ENCODE results near the gene GIT1. TPM values are rescaled to one million over a fixed set of nuclear protein-coding genes. Genes with fewer than 3 reads are reported as not detected.
A peak's percentile ranks its signal among the peaks of the same experiment; 100 is the strongest.

GIT1 gene
- total RNA-seq, 6 experiments from 2014 or later: 24.1 to 29.7 (median 28.7) TPM

DNA sequence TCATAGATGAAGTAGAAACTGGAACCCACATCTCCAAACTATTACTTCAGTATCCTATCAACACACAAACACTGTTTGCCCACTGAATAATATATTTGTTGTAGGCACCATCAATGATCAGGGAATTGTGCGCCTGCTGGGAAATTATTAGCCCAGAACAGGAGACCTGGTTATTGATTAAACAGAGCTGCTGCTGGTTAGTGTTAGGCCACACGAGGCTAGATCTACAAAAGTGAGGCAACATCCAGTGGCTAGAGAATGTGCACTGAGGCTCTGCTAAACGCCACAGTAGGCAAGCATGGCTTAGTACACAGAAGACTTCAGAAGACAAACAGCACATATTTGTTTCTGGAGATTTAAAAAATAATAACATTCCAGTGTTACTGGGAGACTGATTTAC lies 33.6 kb downstream of the GIT1 start:
- Mint-ChIP-seq H3K9me3 (no peaks in the 10 kb centered on the region), H3K27me3 (ENCODE audit: insufficient read depth) (peaks cover 3% of the 10 kb centered on the region; the same call in 1 of the 2 replicates), H3K4me3 (no peak overlapping the region), H3K36me3 (ENCODE audit: low read depth) (no peaks in the 10 kb centered on the region; the same call in 1 of the 2 replicates), H3K27ac (no peak overlapping the region), H3K4me1 (ENCODE audit: low read depth) (peaks cover 14% of the 10 kb centered on the region)
- TF ChIP-seq, protein P1, sequence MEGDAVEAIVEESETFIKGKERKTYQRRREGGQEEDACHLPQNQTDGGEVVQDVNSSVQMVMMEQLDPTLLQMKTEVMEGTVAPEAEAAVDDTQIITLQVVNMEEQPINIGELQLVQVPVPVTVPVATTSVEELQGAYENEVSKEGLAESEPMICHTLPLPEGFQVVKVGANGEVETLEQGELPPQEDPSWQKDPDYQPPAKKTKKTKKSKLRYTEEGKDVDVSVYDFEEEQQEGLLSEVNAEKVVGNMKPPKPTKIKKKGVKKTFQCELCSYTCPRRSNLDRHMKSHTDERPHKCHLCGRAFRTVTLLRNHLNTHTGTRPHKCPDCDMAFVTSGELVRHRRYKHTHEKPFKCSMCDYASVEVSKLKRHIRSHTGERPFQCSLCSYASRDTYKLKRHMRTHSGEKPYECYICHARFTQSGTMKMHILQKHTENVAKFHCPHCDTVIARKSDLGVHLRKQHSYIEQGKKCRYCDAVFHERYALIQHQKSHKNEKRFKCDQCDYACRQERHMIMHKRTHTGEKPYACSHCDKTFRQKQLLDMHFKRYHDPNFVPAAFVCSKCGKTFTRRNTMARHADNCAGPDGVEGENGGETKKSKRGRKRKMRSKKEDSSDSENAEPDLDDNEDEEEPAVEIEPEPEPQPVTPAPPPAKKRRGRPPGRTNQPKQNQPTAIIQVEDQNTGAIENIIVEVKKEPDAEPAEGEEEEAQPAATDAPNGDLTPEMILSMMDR (IDR thresholded peaks at IDR 0.05): no peak
- no peak for DNase-seq

DNA sequence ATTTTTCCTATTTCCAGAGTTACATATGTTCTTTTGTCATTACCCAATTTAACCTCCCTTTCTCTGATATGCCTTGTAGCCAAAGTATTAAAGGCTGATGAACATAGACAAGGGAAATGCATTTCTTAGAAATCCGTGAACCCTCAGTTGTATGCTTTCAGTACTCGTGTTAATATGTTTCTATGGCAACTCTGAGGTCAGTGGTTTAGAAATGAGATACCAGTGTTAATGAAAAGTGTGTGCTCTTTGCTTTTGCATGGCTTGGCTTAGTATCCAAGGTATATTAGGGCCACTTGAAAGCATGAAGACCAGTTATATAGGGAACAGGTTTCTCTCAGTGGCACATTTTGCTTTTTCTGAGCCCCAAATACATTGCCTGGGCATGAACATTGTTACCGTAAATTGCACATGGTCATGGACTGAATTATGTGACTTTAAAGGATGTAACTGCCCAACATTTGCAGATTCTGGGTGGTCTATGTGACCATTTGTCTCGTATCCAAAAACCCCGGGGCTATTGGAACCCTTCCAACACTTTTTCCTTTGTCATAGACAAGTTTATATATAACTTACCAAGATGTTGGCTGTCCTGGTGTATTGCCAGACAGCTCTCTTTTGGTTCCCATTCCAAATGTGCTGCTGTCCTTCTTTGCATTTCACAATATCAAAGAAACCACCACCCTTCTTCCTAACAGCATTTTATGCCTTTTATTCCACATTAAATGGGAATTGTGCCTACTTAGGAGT lies 40.1 kb downstream of the GIT1 start:
- H3K4me3 Mint-ChIP-seq: no peak overlapping the region
- no peak for DNase-seq
- peak overlapping the region; percentile 45; the same call in 1 of the 2 replicates for H3K27ac Mint-ChIP-seq
- no peaks in the 10 kb centered on the region for H3K27me3 Mint-ChIP-seq (ENCODE audit: insufficient read depth)
- no peaks in the 10 kb centered on the region for H3K9me3 Mint-ChIP-seq
- TF ChIP-seq, protein P1 (IDR thresholded peaks at IDR 0.05): no peak
- H3K36me3 Mint-ChIP-seq (ENCODE audit: low read depth): peaks cover 9% of the 10 kb centered on the region; the same call in 1 of the 2 replicates
- H3K4me1 Mint-ChIP-seq (ENCODE audit: low read depth): no peaks in the 10 kb centered on the region; the same call in 1 of the 2 replicates

DNA sequence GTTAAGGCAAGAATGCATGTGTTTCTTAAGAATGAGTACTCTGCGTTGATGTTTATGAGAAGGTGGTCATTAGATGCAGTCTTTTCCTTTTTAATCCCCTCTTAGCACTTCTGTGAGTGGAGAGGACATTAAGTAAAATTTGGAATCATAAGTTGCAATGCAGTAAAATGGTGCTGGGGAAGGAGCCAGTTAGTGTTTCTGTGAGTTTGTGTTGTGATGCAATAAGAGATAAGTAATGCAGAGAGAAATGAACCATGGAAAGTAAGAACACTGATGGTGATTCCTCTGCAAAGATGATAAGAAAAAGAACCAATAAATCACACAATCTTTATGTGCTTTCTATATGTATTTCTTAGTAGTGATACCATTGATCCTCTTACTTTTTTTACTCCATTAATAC lies 42.6 kb downstream of the GIT1 start:
- DNase-seq: no peak

DNA sequence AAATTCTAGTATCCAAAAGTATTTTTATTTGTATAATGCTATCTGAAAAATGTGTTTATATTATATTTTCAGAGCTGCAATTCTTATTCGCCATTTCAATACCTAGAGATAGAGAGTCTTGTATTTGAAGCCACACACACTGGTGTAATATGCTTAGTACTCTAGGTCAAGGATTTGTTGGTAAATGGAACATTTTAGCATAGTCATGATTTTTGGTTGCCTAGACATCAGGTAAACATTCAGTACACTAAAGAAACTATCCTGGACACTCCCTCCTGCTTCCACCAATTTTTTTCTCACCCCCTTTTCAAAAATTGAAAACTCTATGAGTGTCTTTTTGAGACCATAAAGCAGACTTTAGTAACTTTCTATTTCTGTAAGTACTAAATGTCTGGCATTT lies 43.4 kb downstream of the GIT1 start:
- Mint-ChIP-seq H3K27ac (peak overlapping the region; percentile 32; the same call in 1 of the 2 replicates), H3K4me1 (ENCODE audit: low read depth) (no peaks in the 10 kb centered on the region; the same call in 1 of the 2 replicates)

More for the DNA sequence above, 42.6 kb downstream of the GIT1 start:
- no peaks in the 10 kb centered on the region for H3K27me3 Mint-ChIP-seq (ENCODE audit: insufficient read depth)
- no peaks in the 10 kb centered on the region for H3K9me3 Mint-ChIP-seq
- TF ChIP-seq, protein P1 (IDR thresholded peaks at IDR 0.05): no peak
- peaks cover 29% of the 10 kb centered on the region for H3K36me3 Mint-ChIP-seq (ENCODE audit: low read depth)
- no peaks in the 10 kb centered on the region; the same call in 1 of the 2 replicates for H3K4me1 Mint-ChIP-seq (ENCODE audit: low read depth)
- peak overlapping the region; percentile 12; the same call in 1 of the 2 replicates for H3K27ac Mint-ChIP-seq
- H3K4me3 Mint-ChIP-seq: no peak overlapping the region

DNA sequence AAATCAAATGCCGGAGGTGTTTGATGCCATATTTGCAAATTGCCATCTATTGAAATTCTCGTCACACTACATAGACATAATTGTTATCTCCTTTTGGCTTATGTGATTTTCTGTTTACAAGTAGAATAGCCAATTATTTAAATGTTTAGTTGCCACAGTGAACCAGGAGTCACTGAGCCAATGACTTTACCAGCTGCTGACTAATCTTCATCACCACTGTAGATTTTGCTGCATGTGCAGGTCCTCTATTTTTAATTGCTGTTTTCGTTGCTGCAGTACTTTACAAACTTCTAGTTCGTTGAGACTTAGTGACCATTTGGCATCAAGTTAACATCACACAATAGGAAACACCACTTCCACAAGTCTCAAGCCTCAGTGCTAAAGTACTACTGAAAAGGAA lies 45.4 kb downstream of the GIT1 start:
- TF ChIP-seq, protein P1 (IDR thresholded peaks at IDR 0.05): no peak
- no peaks in the 10 kb centered on the region; the same call in 1 of the 2 replicates for H3K4me1 Mint-ChIP-seq (ENCODE audit: low read depth)

More for the DNA sequence above, 43.4 kb downstream of the GIT1 start:
- Mint-ChIP-seq H3K36me3 (ENCODE audit: low read depth) (peaks cover 29% of the 10 kb centered on the region), H3K9me3 (no peaks in the 10 kb centered on the region), H3K4me3 (no peak overlapping the region), H3K27me3 (ENCODE audit: insufficient read depth) (no peaks in the 10 kb centered on the region)
- DNase-seq: no peak
- TF ChIP-seq, protein P1 (IDR thresholded peaks at IDR 0.05): no peak

More for the DNA sequence above, 45.4 kb downstream of the GIT1 start:
- DNase-seq: no peak
- H3K4me3 Mint-ChIP-seq: no peak overlapping the region
- H3K27ac Mint-ChIP-seq: no peak overlapping the region
- no peaks in the 10 kb centered on the region for H3K9me3 Mint-ChIP-seq
- peaks cover 29% of the 10 kb centered on the region for H3K36me3 Mint-ChIP-seq (ENCODE audit: low read depth)
- H3K27me3 Mint-ChIP-seq (ENCODE audit: insufficient read depth): no peaks in the 10 kb centered on the region
